Bronchial epithelial cell (primary cell): ENCODE results near the gene ARID5B. TPM values are rescaled to one million over a fixed set of nuclear protein-coding genes. Genes with fewer than 3 reads are reported as not detected.

Experiments
- DNase-seq: peaks from one replicate; pipeline ENCODE4 v3.0.0-alpha.2; 2010; ENCODE audit warnings: low read depth
- FAIRE-seq: peaks from 2 replicates; lab custom pipeline; 2011; peaks lifted over from hg19 to GRCh38; lab: Jason Lieb, UNC
- H3K27me3 ChIP-seq: 2 replicates; pipeline ENCODE4 v1.5.1; 2011; ENCODE audit warnings: low read length; ENCODE audit not compliant: control insufficient read depth, insufficient read depth
- H3K36me3 ChIP-seq: 2 replicates; pipeline ENCODE4 v1.5.1; 2011; ENCODE audit warnings: low read length; ENCODE audit not compliant: control insufficient read depth, insufficient read depth
- H3K4me3 ChIP-seq: 2 replicates; pipeline ENCODE4 v1.5.1; 2011; ENCODE audit warnings: mild to moderate bottlenecking, low read depth, low read length, control low read depth
- total RNA-seq: library from RNA; depleted of rRNA; stranded (reverse); fragments of >200 nt; gene quantifications from 2 replicates; pipeline ENCODE4 v1.2.1, GENCODE V29; 2014
- TF ChIP-seq, protein P1 (sequence below): IDR thresholded peaks from 2 replicates; pipeline ENCODE4 v1.5.1; 2011; ENCODE audit warnings: mild to moderate bottlenecking, moderate library complexity, low read length, control low read depth, inconsistent platforms; ENCODE audit not compliant: insufficient read depth, severe bottlenecking

Gene ARID5B, protein sequence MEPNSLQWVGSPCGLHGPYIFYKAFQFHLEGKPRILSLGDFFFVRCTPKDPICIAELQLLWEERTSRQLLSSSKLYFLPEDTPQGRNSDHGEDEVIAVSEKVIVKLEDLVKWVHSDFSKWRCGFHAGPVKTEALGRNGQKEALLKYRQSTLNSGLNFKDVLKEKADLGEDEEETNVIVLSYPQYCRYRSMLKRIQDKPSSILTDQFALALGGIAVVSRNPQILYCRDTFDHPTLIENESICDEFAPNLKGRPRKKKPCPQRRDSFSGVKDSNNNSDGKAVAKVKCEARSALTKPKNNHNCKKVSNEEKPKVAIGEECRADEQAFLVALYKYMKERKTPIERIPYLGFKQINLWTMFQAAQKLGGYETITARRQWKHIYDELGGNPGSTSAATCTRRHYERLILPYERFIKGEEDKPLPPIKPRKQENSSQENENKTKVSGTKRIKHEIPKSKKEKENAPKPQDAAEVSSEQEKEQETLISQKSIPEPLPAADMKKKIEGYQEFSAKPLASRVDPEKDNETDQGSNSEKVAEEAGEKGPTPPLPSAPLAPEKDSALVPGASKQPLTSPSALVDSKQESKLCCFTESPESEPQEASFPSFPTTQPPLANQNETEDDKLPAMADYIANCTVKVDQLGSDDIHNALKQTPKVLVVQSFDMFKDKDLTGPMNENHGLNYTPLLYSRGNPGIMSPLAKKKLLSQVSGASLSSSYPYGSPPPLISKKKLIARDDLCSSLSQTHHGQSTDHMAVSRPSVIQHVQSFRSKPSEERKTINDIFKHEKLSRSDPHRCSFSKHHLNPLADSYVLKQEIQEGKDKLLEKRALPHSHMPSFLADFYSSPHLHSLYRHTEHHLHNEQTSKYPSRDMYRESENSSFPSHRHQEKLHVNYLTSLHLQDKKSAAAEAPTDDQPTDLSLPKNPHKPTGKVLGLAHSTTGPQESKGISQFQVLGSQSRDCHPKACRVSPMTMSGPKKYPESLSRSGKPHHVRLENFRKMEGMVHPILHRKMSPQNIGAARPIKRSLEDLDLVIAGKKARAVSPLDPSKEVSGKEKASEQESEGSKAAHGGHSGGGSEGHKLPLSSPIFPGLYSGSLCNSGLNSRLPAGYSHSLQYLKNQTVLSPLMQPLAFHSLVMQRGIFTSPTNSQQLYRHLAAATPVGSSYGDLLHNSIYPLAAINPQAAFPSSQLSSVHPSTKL
- 7.1 and 13.7 TPM in 2 replicates for total RNA-seq

GRCh38 chr10:61900829-61901792 lies at the start of gene ARID5B:
ARID5B (plus strand) TSS chr10:61901699; CDS start chr10:61901710, 11 bp downstream.
- DNase-seq: peak; percentile 61
- no peaks in the 10 kb centered on the region for H3K27me3 ChIP-seq
- TF ChIP-seq, protein P1, sequence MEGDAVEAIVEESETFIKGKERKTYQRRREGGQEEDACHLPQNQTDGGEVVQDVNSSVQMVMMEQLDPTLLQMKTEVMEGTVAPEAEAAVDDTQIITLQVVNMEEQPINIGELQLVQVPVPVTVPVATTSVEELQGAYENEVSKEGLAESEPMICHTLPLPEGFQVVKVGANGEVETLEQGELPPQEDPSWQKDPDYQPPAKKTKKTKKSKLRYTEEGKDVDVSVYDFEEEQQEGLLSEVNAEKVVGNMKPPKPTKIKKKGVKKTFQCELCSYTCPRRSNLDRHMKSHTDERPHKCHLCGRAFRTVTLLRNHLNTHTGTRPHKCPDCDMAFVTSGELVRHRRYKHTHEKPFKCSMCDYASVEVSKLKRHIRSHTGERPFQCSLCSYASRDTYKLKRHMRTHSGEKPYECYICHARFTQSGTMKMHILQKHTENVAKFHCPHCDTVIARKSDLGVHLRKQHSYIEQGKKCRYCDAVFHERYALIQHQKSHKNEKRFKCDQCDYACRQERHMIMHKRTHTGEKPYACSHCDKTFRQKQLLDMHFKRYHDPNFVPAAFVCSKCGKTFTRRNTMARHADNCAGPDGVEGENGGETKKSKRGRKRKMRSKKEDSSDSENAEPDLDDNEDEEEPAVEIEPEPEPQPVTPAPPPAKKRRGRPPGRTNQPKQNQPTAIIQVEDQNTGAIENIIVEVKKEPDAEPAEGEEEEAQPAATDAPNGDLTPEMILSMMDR: no peak
- no peak for FAIRE-seq
- H3K4me3 ChIP-seq: peak within 1 kb of the TSS; percentile 76
- H3K36me3 ChIP-seq: no peaks in the 10 kb centered on the region

- DNase-seq (no peak), FAIRE-seq (no peak)
- Histone ChIP-seq H3K27me3 (no peaks in the 10 kb centered on the region), H3K4me3 (no peak overlapping the region), H3K36me3 (no peaks in the 10 kb centered on the region)
- TF ChIP-seq, protein P1: no peak
Measured at GRCh38 chr10:61852261-61852660, 49.2 kb upstream of the ARID5B start.

- no peak for FAIRE-seq
- H3K36me3 ChIP-seq: no peaks in the 10 kb centered on the region
- TF ChIP-seq, protein P1: no peak
Measured at GRCh38 chr10:61855771-61856170, 45.7 kb upstream of the ARID5B start.

DNA sequence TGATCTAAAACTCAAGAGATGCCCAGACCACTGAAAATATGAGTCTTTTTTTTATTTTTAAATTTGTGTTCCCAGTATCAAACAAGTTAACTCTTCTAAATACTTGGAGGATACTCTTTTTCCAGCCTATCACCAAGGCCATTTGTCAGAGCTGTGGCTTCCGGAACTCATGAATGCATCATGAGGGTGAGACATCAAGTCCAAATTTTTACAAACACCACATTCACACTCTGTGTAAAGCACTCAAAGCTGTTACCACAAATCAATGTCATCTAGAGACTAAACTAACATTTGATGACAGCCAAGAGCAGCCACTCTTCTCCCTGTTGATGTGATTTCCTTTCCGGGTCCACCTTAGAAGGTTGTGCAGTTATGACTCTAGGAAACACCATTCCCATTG lies 43.8 kb upstream of the ARID5B start:
- Histone ChIP-seq H3K27me3 (no peaks in the 10 kb centered on the region), H3K4me3 (no peak overlapping the region), H3K36me3 (no peaks in the 10 kb centered on the region)
- FAIRE-seq (no peak), DNase-seq (no peak)
- TF ChIP-seq, protein P1: no peak

More at GRCh38 chr10:61855771-61856170, 45.7 kb upstream of the ARID5B start:
- no peaks in the 10 kb centered on the region for H3K27me3 ChIP-seq
- DNase-seq: no peak
- H3K4me3 ChIP-seq: no peak overlapping the region

GRCh38 chr10:61859786-61860185 lies 41.7 kb upstream of the ARID5B start:
- TF ChIP-seq, protein P1: no peak
- FAIRE-seq (no peak), DNase-seq (peak; percentile 52)
- Histone ChIP-seq H3K4me3 (no peak overlapping the region), H3K27me3 (no peaks in the 10 kb centered on the region), H3K36me3 (no peaks in the 10 kb centered on the region)
